SK-N-SH (cell line): ENCODE results near the gene INO80C. TPM values are rescaled to one million over a fixed set of nuclear protein-coding genes. Genes with fewer than 3 reads are reported as not detected.

Source experiments
- CTCF ChIA-PET: fragments of 300-600, 350-600 bp; formaldehyde crosslinking; extraction: SDS; loops from one replicate; lab custom pipeline; 2021; lab: Yijun Ruan, JAX
- POLR2A ChIA-PET: fragments of 350-600 bp; sonication (Branson Sonifier 250); formaldehyde crosslinking; extraction: SDS; loops from one replicate; lab custom pipeline; 2020; ENCODE audit warnings: antibody characterized with exemption, inconsistent platforms; lab: Yijun Ruan, JAX
- DNase-seq: peaks from one replicate; pipeline ENCODE4 v3.0.0; 2012
- H2AFZ ChIP-seq: fragments of 200-600 bp; sonication (generic); 2 replicates; pipeline ENCODE4 v1.8.1; 2016; ENCODE audit warnings: antibody characterized with exemption, mild to moderate bottlenecking, low read depth
- H3F3A ChIP-seq: fragments of 200-600 bp; sonication (generic); replicated peaks from 2 replicates; pipeline ENCODE3; 2016; ENCODE audit warnings: antibody characterized with exemption, mild to moderate bottlenecking; ENCODE audit not compliant: insufficient read depth
- H3K27ac ChIP-seq, 2 experiments: fragments of 200-500 bp in 1 of 2; fragments of 200-600 bp in 1 of 2; sonication (Bioruptor generic) in 1 of 2; sonication (generic), shearing (Covaris generic) in 1 of 2; 2 replicates each; pipeline versions ENCODE4 v1.5.1 to v1.6.1; 2014 to 2016; ENCODE audit warnings: low read depth in 2 of 2, inconsistent platforms in 1 of 2, low read length in 1 of 2, mild to moderate bottlenecking in 1 of 2, mixed read lengths in 1 of 2
- H3K27me3 ChIP-seq: fragments of 200-600 bp; sonication (generic), shearing (Covaris generic); 2 replicates; pipeline ENCODE4 v1.6.1; 2016; ENCODE audit warnings: mixed run types; ENCODE audit not compliant: insufficient read depth
- H3K36me3 ChIP-seq, 2 experiments: fragments of 200-500 bp in 1 of 2; fragments of 200-600 bp in 1 of 2; sonication (Bioruptor generic) in 1 of 2; sonication (generic) in 1 of 2; replicated peaks in 1 of 2; 2 replicates each; pipeline versions ENCODE3 to v1.5.1; 2014 to 2016; ENCODE audit warnings: low read length in 1 of 2, mild to moderate bottlenecking in 1 of 2; ENCODE audit not compliant: insufficient read depth in 2 of 2, control insufficient read depth in 1 of 2
- H3K4me1 ChIP-seq, 2 experiments: fragments of 200-500 bp in 1 of 2; fragments of 200-600 bp in 1 of 2; sonication (Bioruptor generic) in 1 of 2; sonication (generic), shearing (Covaris generic) in 1 of 2; 2 replicates each; pipeline versions ENCODE4 v1.5.1 to v1.6.1; 2014 to 2016; ENCODE audit warnings: low read depth in 1 of 2, low read length in 1 of 2, mixed run types in 1 of 2; ENCODE audit not compliant: insufficient read depth in 2 of 2, control insufficient read depth in 1 of 2
- H3K4me2 ChIP-seq: fragments of 200-600 bp; sonication (generic), shearing (Covaris generic); 2 replicates; pipeline ENCODE4 v1.6.1; 2017; ENCODE audit warnings: mixed run types
- H3K4me3 ChIP-seq, 2 experiments: fragments of 200-500 bp in 1 of 2; fragments of 200-600 bp in 1 of 2; sonication (Bioruptor generic) in 1 of 2; sonication (generic), shearing (Covaris generic) in 1 of 2; 2 replicates each; pipeline versions ENCODE4 v1.5.1 to v1.8.1; 2014 to 2016; ENCODE audit warnings: low read depth in 2 of 2, inconsistent platforms in 1 of 2, low read length in 1 of 2, mild to moderate bottlenecking in 1 of 2, mixed read lengths in 1 of 2, moderate library complexity in 1 of 2
- H3K79me2 ChIP-seq: fragments of 200-600 bp; sonication (generic); 2 replicates; pipeline ENCODE4 v1.8.1; 2017; ENCODE audit warnings: mild to moderate bottlenecking; ENCODE audit not compliant: insufficient read depth
- H3K9ac ChIP-seq: fragments of 200-600 bp; sonication (generic); 2 replicates; pipeline ENCODE4 v1.6.1; 2017; ENCODE audit warnings: mixed run types
- H3K9me2 ChIP-seq: fragments of 200-600 bp; sonication (generic); 2 replicates; pipeline ENCODE4 v1.6.1; 2017; ENCODE audit warnings: mixed run types
- H3K9me3 ChIP-seq: fragments of 200-600 bp; sonication (generic); 2 replicates; pipeline ENCODE4 v1.6.1; 2017; ENCODE audit warnings: mixed run types, mild to moderate bottlenecking, moderate library complexity
- H4K20me1 ChIP-seq: fragments of 200-600 bp; sonication (generic); 2 replicates; pipeline ENCODE4 v1.6.1; 2017; ENCODE audit warnings: mild to moderate bottlenecking, mixed run types; ENCODE audit not compliant: insufficient read depth
- CHD2 ChIP-seq: fragments of 150-350 bp; IDR thresholded peaks from 2 replicates; pipeline ENCODE4 v1.6.1; 2018; ENCODE audit warnings: low read length; ENCODE audit not compliant: partially characterized antibody
- FOXM1 ChIP-seq: IDR thresholded peaks from 2 replicates; pipeline ENCODE4 v1.4.0; 2012; ENCODE audit warnings: low read depth, mild to moderate bottlenecking
- GABPA ChIP-seq: IDR thresholded peaks from 2 replicates; pipeline ENCODE4 v1.4.0; 2012; ENCODE audit warnings: low read depth, mild to moderate bottlenecking
- GATA2 ChIP-seq: sonication (generic); formaldehyde crosslinking; IDR thresholded peaks from 2 replicates; pipeline ENCODE4 v1.5.0; 2020; ENCODE audit warnings: mild to moderate bottlenecking, missing genetic modification reagents
- IRF3 ChIP-seq: fragments of 150-350 bp; IDR thresholded peaks from 2 replicates; pipeline ENCODE4 v1.6.1; 2016; ENCODE audit warnings: mild to moderate bottlenecking, low read depth, low read length
- JUND ChIP-seq: IDR thresholded peaks from 2 replicates; pipeline ENCODE4 v1.4.0; 2012
- MAX ChIP-seq: IDR thresholded peaks from 2 replicates; pipeline ENCODE4 v1.4.0; 2012; ENCODE audit warnings: low read depth
- MEF2A ChIP-seq: IDR thresholded peaks from 2 replicates; pipeline ENCODE4 v1.4.0; 2012; ENCODE audit warnings: low read depth, borderline replicate concordance
- MXI1 ChIP-seq: IDR thresholded peaks from 2 replicates; pipeline ENCODE4 v1.6.1; 2012; ENCODE audit warnings: mild to moderate bottlenecking, low read depth, low read length, improper control_type of control experiment
- POLR2AphosphoS5 ChIP-seq: IDR thresholded peaks from 2 replicates; pipeline ENCODE4 v1.6.1; 2012; ENCODE audit warnings: low read depth, low read length
- REST ChIP-seq: IDR thresholded peaks from 2 replicates; pipeline ENCODE4 v1.6.1; 2012; ENCODE audit warnings: mild to moderate bottlenecking, low read depth, low read length, moderate library complexity
- SIN3A ChIP-seq: IDR thresholded peaks from 2 replicates; pipeline ENCODE4 v1.6.1; 2012; ENCODE audit warnings: low read depth, mild to moderate bottlenecking, low read length, moderate library complexity, borderline replicate concordance
- SMC3 ChIP-seq: IDR thresholded peaks from 2 replicates; pipeline ENCODE4 v1.6.1; 2012; ENCODE audit warnings: low read depth, low read length, improper control_type of control experiment
- TAF1 ChIP-seq: IDR thresholded peaks from 2 replicates; pipeline ENCODE4 v1.6.1; 2012; ENCODE audit warnings: low read depth, mild to moderate bottlenecking, low read length, moderate library complexity, borderline replicate concordance
- ZBTB33 ChIP-seq: IDR thresholded peaks from 2 replicates; pipeline ENCODE4 v1.4.0; 2012; ENCODE audit warnings: low read depth, borderline replicate concordance
- WGBS: methylation state at CpG from one replicate; pipeline ENCODE4 v1.1.6; 2017; ENCODE audit warnings: low lambda C conversion rate; 5-methylcytosine and 5-hydroxymethylcytosine counted together
- polyA plus RNA-seq, 3 experiments: library from polyadenylated mRNA; depleted of rRNA; stranded (reverse); fragments of >200 nt; gene quantifications; 2 replicates each; pipeline ENCODE4 v1.2.3, GENCODE V29; 2012
- TF ChIP-seq, protein P1 (sequence below): fragments of 200-600 bp; sonication (generic); IDR thresholded peaks from 2 replicates; pipeline ENCODE4 v1.6.1; 2017; ENCODE audit warnings: antibody characterized with exemption, mild to moderate bottlenecking, moderate library complexity

INO80C gene
- polyA plus RNA-seq, 1 of the 3 experiments (the other 2 are of a cell fraction), result 17.0 TPM

- CTCF ChIA-PET, result no interaction called here
- peaks cover under 1% of the 10 kb centered on the region for H3F3A ChIP-seq
- no peaks in the 10 kb centered on the region for H3K9me2 ChIP-seq
- no peaks in the 10 kb centered on the region for H3K36me3 ChIP-seq
- H3K27ac ChIP-seq, result no peak overlapping the region
- WGBS, result 65% methylated on average over 4 of the region's 4 CpGs
- POLR2A ChIA-PET, result no interaction called here
- H3K4me3 ChIP-seq, result no peak overlapping the region
- no peaks in the 10 kb centered on the region for H3K27me3 ChIP-seq
- peaks cover 0 to 5% of the 10 kb centered on the region in 2 experiments; a peak in 2 of 4 replicates for H3K4me1 ChIP-seq
- H2AFZ ChIP-seq, result no peak overlapping the region
- no peaks in the 10 kb centered on the region for H3K79me2 ChIP-seq
- no peak for TF ChIP-seq JUND
- no peak for TF ChIP-seq REST
- TF ChIP-seq MEF2A, result no peak
- no peak for TF ChIP-seq CHD2
- no peak for TF ChIP-seq TAF1
- no peak for TF ChIP-seq MAX
- TF ChIP-seq GABPA, result no peak
- TF ChIP-seq ZBTB33, result no peak
- H3K9ac ChIP-seq, result no peak overlapping the region
- H3K9me3 ChIP-seq, result peaks cover 3% of the 10 kb centered on the region; the same call in 1 of the 2 replicates
- no peaks in the 10 kb centered on the region for H4K20me1 ChIP-seq
- H3K4me2 ChIP-seq, result no peak overlapping the region
- no peak for DNase-seq
These were observed 66.9 kb downstream of the INO80C start for GRCh38 chr18:35430721-35431373.

- H3K27me3 ChIP-seq, result no peaks in the 10 kb centered on the region
- H4K20me1 ChIP-seq, result no peaks in the 10 kb centered on the region
- CTCF ChIA-PET, result interaction anchor here (2.3 kb wide), 1 partner anchor 18 kb away, joined by 6 read pairs; no protein-coding TSS in a partner anchor
- H2AFZ ChIP-seq, result no peak overlapping the region
- no peaks in the 10 kb centered on the region for H3K9me3 ChIP-seq
- H3K36me3 ChIP-seq, result no peaks in the 10 kb centered on the region
- H3K27ac ChIP-seq, result no peak overlapping the region
- H3K4me2 ChIP-seq, result no peak overlapping the region
- H3K79me2 ChIP-seq, result no peaks in the 10 kb centered on the region
- peaks cover 0 to under 1% of the 10 kb centered on the region in 2 experiments; a peak in 1 of 4 replicates for H3K4me1 ChIP-seq
- DNase-seq, result no peak
- POLR2A ChIA-PET, result no interaction called here
- H3K9ac ChIP-seq, result no peak overlapping the region
- TF ChIP-seq SIN3A (no peak), IRF3 (no peak), SMC3 (no peak), GATA2 (no peak), MXI1 (no peak), JUND (no peak), TAF1 (no peak), GABPA (no peak), POLR2AphosphoS5 (no peak), CHD2 (no peak), FOXM1 (no peak)
- TF ChIP-seq, protein P1, sequence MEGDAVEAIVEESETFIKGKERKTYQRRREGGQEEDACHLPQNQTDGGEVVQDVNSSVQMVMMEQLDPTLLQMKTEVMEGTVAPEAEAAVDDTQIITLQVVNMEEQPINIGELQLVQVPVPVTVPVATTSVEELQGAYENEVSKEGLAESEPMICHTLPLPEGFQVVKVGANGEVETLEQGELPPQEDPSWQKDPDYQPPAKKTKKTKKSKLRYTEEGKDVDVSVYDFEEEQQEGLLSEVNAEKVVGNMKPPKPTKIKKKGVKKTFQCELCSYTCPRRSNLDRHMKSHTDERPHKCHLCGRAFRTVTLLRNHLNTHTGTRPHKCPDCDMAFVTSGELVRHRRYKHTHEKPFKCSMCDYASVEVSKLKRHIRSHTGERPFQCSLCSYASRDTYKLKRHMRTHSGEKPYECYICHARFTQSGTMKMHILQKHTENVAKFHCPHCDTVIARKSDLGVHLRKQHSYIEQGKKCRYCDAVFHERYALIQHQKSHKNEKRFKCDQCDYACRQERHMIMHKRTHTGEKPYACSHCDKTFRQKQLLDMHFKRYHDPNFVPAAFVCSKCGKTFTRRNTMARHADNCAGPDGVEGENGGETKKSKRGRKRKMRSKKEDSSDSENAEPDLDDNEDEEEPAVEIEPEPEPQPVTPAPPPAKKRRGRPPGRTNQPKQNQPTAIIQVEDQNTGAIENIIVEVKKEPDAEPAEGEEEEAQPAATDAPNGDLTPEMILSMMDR, result no peak
- H3K4me3 ChIP-seq, result no peak overlapping the region
- H3K9me2 ChIP-seq, result no peaks in the 10 kb centered on the region
- no peaks in the 10 kb centered on the region for H3F3A ChIP-seq
- 60% methylated on average over 5 of the region's 5 CpGs for WGBS
These were observed 71.0 kb downstream of the INO80C start for GRCh38 chr18:35426786-35427185.
